Right lobe of liver (tissue), 4 donors: ENCODE measurements around the gene UQCRC1.

ENCODE experiments used
- POLR2A ChIP-seq: fragments of 450-650 bp; IDR thresholded peaks from one replicate; pipeline ENCODE4 v1.6.1; 2017; ENCODE audit warnings: antibody characterized with exemption, mild to moderate bottlenecking
- TF ChIP-seq, protein P1 (sequence below), 4 donors: fragments of 200-600 bp in 3 of 4; fragments of 450-650 bp in 1 of 4; IDR thresholded peaks; one replicate each; pipeline versions ENCODE4 v1.5.1 to v1.8.0; 2016 to 2022; ENCODE audit warnings: antibody characterized with exemption in 4 of 4, mild to moderate bottlenecking in 2 of 4
- donor health status: DM: no; HTN: no; CAD: no.
- donor health status: DM: no; HTN: no; CAD: no.
- donor health status: DM: no; HTN: yes; CAD: no.

DNA sequence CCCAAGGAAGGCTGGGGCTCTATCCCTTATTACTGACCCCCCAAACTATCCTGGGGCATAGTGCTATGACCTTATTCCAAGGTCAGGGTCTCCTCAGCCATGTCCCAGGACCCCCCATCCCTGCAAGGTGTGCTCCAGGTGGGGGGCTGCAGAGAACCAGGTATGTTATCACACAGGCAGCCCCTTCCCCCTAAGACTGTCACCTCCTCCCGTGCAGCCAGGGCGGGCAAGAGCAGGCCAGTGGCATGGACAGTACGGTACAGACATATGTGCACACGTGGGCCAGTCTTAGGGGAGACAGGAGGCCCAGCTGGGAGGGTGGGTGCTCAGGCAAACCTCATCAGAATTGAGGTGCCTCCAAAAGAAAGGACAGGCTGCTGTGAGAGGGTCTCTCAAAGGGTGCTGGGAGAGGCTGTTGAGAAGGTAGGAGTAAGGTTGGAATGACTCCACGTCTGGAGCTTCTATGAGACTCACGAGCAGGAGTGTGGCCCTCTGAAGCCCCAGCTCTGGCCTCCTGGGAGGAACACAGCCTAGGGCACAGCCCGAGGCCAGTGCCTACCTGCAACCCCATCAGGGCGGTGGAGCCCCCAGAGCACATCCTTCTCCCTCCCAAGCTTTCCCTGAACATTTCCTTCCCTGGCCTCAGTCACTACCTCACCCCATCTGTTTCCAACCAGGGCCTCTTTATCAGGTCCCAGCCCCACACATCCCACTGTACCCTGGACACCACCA lies 12.6 kb downstream of the UQCRC1 start:
- no peak for TF ChIP-seq POLR2A
- TF ChIP-seq, protein P1, sequence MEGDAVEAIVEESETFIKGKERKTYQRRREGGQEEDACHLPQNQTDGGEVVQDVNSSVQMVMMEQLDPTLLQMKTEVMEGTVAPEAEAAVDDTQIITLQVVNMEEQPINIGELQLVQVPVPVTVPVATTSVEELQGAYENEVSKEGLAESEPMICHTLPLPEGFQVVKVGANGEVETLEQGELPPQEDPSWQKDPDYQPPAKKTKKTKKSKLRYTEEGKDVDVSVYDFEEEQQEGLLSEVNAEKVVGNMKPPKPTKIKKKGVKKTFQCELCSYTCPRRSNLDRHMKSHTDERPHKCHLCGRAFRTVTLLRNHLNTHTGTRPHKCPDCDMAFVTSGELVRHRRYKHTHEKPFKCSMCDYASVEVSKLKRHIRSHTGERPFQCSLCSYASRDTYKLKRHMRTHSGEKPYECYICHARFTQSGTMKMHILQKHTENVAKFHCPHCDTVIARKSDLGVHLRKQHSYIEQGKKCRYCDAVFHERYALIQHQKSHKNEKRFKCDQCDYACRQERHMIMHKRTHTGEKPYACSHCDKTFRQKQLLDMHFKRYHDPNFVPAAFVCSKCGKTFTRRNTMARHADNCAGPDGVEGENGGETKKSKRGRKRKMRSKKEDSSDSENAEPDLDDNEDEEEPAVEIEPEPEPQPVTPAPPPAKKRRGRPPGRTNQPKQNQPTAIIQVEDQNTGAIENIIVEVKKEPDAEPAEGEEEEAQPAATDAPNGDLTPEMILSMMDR (IDR thresholded peaks at IDR 0.05), result no peak
